SH-SY5Y (cell line): ENCODE data around the gene PLBD2.

Source experiments
- GATA2 ChIP-seq: IDR thresholded peaks from 2 replicates; pipeline ENCODE4 v1.6.1; 2011; ENCODE audit warnings: mild to moderate bottlenecking, low read depth, low read length
- GATA3 ChIP-seq: IDR thresholded peaks from 2 replicates; pipeline ENCODE4 v1.6.1; 2011; ENCODE audit warnings: low read depth, mild to moderate bottlenecking, low read length, moderate library complexity

DNA sequence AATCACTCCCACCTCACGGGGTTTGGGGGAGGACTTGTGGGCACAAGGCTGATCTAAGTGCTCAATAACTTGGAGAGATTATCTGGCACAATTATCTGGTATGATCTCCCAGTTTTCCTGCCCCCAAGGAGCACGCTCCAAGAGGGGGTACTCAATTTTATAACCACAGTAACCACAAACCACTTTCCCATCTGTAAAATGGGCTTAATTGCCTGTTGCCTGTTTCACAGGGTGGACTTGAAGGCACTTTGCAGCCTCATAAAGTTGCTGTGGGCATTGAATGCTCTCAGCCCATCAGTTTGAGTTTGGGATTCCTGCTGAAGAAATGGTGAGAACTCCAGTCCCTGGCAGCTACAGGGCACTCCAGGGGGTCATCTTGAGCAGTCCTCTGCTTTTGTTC, 27.9 kb upstream of the PLBD2 start:
- TF ChIP-seq GATA2: no peak
- TF ChIP-seq GATA3: no peak
